Activated CD4-positive, alpha-beta T cell treated with anti-CD3 and anti-CD28 coated beads, Interleukin-2, amount 10 ng/mL, durations not matched to agents 7 days and 5 days (primary cell): Measurements from ENCODE around the gene ALPK3. TPM values are rescaled to one million over a fixed set of nuclear protein-coding genes. Genes with fewer than 3 reads are reported as not detected.

Experiments used
- CTCF ChIA-PET: fragments of 350-600 bp; sonication (Branson Sonifier 250); formaldehyde crosslinking; loops from one replicate; lab custom pipeline; 2021; ENCODE audit warnings: antibody characterized with exemption; lab: Charles Lee
- POLR2A ChIA-PET: fragments of 350-600 bp; sonication (Branson Sonifier 250); formaldehyde crosslinking; loops from one replicate; lab custom pipeline; 2021; ENCODE audit warnings: antibody characterized with exemption; lab: Charles Lee
- DNase-seq: peaks from one replicate; pipeline ENCODE4 v3.0.0-alpha.2; 2020
- H3K27ac Mint-ChIP-seq: one replicate; pipeline ENCODE4 v1.8.0; 2021; ENCODE audit warnings: mild to moderate bottlenecking, moderate library complexity, mixed read lengths
- H3K27me3 Mint-ChIP-seq: one replicate; pipeline ENCODE4 v1.8.0; 2021; ENCODE audit warnings: mixed read lengths
- H3K36me3 Mint-ChIP-seq: one replicate; pipeline ENCODE4 v1.8.0; 2021; ENCODE audit warnings: low read depth, mixed read lengths
- H3K4me1 Mint-ChIP-seq: one replicate; pipeline ENCODE4 v1.8.0; 2021; ENCODE audit warnings: mixed read lengths
- H3K4me3 Mint-ChIP-seq: one replicate; pipeline ENCODE4 v1.8.0; 2021; ENCODE audit warnings: mild to moderate bottlenecking, moderate library complexity, mixed read lengths
- H3K9me3 Mint-ChIP-seq: one replicate; pipeline ENCODE4 v1.8.0; 2021; ENCODE audit warnings: mixed read lengths
- total RNA-seq, 2 experiments: library from RNA; stranded (reverse); gene quantifications; one replicate each; pipeline ENCODE4 v1.2.3, GENCODE V29; 2021

The ALPK3 gene
- total RNA-seq, 2 experiments from 2014 or later: 0.15 to 0.27 TPM

DNA sequence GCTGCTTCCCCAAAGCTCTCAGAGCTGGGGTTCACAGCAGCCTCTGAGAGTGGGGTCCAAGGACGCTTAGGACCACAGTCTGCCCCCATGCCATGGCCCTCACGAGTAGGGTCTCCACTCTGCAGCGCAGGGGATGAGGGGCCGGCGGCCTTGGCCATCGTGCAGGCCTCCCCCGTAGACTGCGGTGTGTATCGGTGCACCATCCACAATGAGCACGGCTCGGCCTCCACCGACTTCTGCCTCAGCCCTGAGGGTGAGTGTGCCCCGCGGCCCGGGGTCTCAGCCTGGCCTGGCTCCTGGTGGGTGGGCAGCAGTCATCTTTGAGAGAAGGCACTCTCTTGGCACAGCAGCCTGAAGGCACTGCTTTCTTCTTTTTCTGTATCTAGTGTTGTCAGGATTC is 42.5 kb downstream of the ALPK3 start:
- no peaks in the 10 kb centered on the region for H3K4me1 Mint-ChIP-seq
- ChIA-PET CTCF (no interaction called here), POLR2A (no interaction called here)
- no peak overlapping the region for H3K4me3 Mint-ChIP-seq
- no peak for DNase-seq
- no peak overlapping the region for H3K27ac Mint-ChIP-seq
- no peaks in the 10 kb centered on the region for H3K36me3 Mint-ChIP-seq
- no peaks in the 10 kb centered on the region for H3K9me3 Mint-ChIP-seq
- H3K27me3 Mint-ChIP-seq: no peaks in the 10 kb centered on the region

DNA sequence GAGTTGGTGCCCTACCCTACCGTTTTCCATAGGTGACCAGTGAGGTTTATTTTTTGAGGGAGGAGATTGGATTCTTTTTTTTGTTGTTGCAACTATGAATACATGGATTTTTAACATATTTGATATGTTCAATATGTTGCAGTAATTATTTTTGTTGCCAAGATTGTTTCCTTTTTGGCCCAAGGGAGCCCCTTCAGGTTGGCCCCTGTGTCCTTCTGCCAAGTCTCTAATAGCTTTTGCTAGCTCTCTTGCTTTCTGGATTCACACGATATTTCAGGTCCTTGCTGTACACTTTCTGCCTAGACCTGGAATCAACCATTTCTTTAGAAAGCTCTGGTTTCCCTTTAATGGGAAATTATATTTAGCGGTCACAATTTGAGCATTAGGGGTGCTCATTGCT is 44.6 kb downstream of the ALPK3 start:
- H3K4me3 Mint-ChIP-seq: no peak overlapping the region
- CTCF ChIA-PET: no interaction called here
- H3K27ac Mint-ChIP-seq: no peak overlapping the region
- POLR2A ChIA-PET: no interaction called here
- H3K9me3 Mint-ChIP-seq: no peaks in the 10 kb centered on the region
- H3K36me3 Mint-ChIP-seq: no peaks in the 10 kb centered on the region
- H3K27me3 Mint-ChIP-seq: no peaks in the 10 kb centered on the region
- no peak for DNase-seq
- H3K4me1 Mint-ChIP-seq: no peaks in the 10 kb centered on the region

DNA sequence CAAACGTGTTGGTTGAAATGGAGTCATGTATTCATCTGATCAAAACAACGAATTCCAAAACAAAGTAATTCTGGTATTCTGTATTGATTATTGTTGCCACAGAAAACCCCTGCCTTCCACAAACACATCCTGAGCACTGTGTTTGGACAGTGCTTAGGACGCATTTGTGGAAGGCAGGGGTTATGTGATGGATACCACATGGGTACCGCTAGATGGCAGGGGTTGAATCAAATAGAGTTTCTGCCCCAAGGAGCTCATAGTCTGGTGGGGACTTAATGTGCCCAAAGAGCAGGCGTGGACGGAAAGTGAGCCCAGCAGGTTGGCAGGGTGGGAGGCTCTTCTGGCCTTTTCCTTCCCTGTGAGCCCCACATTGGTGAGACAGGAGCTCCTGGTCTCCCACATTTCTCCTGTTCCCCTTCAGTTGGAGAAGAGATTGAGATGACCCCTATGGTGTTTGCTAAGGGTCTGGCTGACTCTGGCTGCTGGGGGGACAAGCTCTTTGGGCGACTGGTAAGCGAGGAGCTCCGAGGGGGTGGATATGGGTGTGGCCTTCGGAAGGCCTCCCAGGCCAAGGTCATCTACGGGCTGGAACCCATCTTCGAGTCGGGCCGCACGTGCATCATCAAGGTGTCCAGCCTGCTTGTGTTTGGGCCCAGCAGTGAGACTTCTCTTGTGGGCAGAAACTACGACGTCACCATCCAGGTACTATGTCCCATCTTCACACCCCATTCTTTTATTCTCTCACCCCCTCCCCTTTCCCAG is 45.2 kb downstream of the ALPK3 start:
- no peaks in the 10 kb centered on the region for H3K4me1 Mint-ChIP-seq
- ChIA-PET POLR2A (no interaction called here), CTCF (no interaction called here)
- H3K27me3 Mint-ChIP-seq: no peaks in the 10 kb centered on the region
- DNase-seq: no peak
- H3K27ac Mint-ChIP-seq: no peak overlapping the region
- H3K9me3 Mint-ChIP-seq: no peaks in the 10 kb centered on the region
- H3K4me3 Mint-ChIP-seq: no peak overlapping the region
- no peaks in the 10 kb centered on the region for H3K36me3 Mint-ChIP-seq

DNA sequence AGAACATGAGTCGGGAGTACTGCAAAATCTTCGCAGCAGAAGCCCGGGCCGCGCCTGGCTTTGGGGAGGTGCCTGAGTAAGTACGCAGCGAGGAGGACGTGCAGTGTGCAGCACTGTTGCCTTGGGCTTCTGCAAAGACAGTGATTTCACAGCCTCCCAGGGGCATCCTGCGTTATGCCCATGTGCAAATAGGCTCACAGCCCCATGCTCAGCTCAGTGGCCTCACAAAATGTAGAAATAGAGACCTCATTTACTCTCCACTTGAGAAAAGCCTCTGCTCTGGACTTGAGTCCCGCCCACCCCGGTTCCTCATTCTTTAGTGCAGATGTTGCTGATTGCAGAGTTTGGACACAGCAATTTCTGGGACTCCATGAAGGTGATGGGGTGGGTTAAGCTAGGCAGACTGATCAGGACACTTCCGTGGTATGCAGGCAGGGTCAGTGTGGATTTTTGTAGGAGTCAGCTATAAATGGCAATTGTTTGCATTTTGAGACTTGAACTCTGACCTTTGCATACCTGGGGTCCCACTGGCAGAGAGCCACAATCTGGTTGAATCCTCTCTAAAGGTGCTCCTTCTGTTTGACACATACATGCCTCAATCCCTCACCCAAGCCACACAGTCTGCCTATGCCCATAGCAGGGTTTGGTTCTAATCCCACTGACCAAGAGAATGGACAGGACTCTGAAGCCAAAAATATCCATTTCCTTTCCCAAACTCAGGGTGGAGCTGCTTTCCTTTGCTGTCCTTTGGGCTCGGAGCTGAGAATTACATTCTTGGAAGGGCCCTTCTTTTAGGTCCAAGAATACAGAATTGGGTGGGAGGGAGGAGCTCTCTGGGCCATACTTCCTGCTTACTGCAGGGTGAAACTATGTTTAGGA is 46.6 kb downstream of the ALPK3 start:
- no peaks in the 10 kb centered on the region for H3K9me3 Mint-ChIP-seq
- no peaks in the 10 kb centered on the region for H3K36me3 Mint-ChIP-seq
- no peak overlapping the region for H3K27ac Mint-ChIP-seq
- ChIA-PET CTCF (interaction anchor here (1.5 kb wide), 1 partner anchor 48 kb away, joined by 3 read pairs; no protein-coding TSS in a partner anchor), POLR2A (no interaction called here)
- no peak for DNase-seq
- no peaks in the 10 kb centered on the region for H3K27me3 Mint-ChIP-seq
- no peaks in the 10 kb centered on the region for H3K4me1 Mint-ChIP-seq
- H3K4me3 Mint-ChIP-seq: no peak overlapping the region

DNA sequence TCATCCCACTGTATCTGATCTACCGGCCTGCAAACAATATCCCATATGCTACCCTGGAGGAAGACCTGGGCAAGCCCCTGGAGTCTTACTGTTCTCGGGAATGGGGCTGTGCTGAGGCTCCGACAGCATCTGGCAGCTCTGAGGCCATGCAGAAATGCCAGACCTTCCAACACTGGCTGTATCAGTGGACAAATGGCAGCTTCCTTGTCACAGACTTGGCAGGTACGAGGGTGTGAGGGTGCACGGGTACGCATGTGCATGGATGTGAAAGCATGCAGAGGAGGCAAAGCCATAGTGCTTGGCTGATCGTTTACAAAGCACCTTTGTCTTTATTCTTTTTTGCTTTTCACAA is 47.3 kb downstream of the ALPK3 start:
- Mint-ChIP-seq H3K36me3 (no peaks in the 10 kb centered on the region), H3K4me3 (no peak overlapping the region), H3K9me3 (no peaks in the 10 kb centered on the region), H3K4me1 (no peaks in the 10 kb centered on the region), H3K27ac (no peak overlapping the region), H3K27me3 (no peaks in the 10 kb centered on the region)
- ChIA-PET POLR2A (no interaction called here), CTCF (interaction anchor here (0.5 to 1.5 kb wide), 4 partner anchors 17 to 743 kb away, joined by 3 to 5 read pairs (median 4); no protein-coding TSS in a partner anchor)
- no peak for DNase-seq

DNA sequence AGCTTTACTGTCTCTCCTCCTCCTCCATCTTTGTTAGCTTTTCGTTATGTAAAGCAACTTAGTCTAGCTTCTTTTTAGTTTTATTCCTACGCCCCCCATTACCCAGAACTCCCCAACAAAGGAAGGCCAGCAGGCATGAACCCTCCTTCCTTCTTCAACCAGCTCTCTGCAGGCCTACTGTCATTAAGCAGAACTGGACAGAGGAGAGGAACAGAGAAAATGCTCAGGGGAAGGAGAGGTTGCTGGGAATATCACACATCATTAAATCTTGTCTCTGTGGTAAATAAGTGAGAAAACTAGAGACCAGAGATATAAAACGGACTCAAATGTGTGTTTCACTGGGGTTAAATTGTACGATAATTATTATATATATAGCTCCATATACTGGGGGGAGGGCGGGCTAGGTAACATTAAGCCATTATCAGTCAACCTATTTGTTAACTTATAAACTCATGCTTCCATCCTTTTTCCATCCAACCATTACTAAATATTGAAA is 48.0 kb downstream of the ALPK3 start:
- Mint-ChIP-seq H3K4me1 (no peaks in the 10 kb centered on the region), H3K36me3 (no peaks in the 10 kb centered on the region), H3K27ac (no peak overlapping the region), H3K27me3 (no peaks in the 10 kb centered on the region), H3K9me3 (no peaks in the 10 kb centered on the region), H3K4me3 (no peak overlapping the region)
- DNase-seq: no peak
- ChIA-PET POLR2A (no interaction called here), CTCF (interaction anchor here (0.5 to 1.9 kb wide), 6 partner anchors 11 to 744 kb away, joined by 3 to 7 read pairs (median 4); no protein-coding TSS in a partner anchor)

DNA sequence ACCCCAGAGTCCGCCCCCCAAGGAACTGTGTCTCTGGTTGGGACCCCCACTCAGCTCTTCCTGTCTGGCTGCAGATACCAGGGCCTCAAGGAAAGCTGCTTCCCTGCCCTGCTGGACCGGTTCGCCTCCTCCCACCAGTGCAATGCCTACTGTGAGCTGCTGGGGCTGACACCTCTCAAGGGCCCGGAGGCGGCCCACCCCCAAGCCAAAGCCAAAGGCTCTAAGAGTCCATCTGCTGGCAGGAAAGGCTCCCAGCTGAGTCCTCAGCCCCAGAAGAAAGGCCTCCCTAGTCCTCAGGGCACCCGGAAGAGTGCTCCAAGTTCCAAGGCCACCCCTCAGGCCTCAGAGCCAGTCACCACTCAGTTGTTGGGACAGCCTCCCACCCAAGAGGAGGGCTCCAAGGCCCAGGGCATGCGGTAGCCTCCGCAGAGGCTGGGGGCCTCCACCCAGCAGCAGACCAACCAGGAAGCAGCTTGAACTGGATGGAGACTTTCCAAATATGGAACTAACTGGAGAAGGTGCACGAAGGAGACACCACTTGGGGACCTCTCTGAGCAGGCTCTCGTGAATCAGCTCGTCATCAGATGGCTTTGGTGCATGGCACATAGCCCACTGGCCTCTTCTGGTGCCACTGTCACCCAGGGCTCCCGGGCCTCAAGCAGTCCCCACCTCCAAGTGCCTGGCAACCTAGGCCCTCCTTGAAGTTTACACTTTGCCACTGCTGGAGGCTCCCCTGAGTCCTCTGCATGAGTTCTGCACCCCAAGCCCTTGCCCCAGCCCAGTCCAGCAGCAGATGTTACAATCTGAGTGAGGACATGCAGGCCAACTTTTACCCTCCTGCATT is 51.1 kb downstream of the ALPK3 start:
- Mint-ChIP-seq H3K27ac (no peak overlapping the region), H3K9me3 (no peaks in the 10 kb centered on the region), H3K27me3 (no peaks in the 10 kb centered on the region), H3K36me3 (no peaks in the 10 kb centered on the region), H3K4me3 (no peak overlapping the region), H3K4me1 (no peaks in the 10 kb centered on the region)
- POLR2A ChIA-PET: no interaction called here
- CTCF ChIA-PET: interaction anchor here (0.6 to 1.0 kb wide), 3 partner anchors 10 to 298 kb away, joined by 3 read pairs; no protein-coding TSS in a partner anchor
- no peak for DNase-seq

DNA sequence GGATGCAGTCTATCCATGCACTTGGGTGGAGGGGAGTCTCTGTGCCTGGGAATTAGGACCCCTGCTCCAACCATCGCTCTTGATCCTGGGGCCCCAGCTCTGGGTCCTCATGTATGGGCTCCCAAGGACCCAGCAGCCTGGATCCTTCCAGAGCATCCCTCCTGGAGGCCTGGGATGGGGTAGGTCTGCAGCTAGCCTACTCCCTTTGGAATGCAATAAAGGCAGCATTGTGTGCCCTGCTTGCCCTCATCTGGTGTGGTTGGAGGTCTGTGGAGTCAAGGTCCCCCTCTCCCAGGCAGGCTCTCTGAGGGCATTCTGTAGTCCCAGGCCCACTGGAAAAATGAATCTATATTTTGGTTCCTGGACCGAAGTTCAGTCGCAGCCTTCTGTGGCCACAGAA is 52.4 kb downstream of the ALPK3 start:
- Mint-ChIP-seq H3K27me3 (peaks cover 2% of the 10 kb centered on the region), H3K27ac (no peak overlapping the region), H3K4me1 (no peaks in the 10 kb centered on the region), H3K4me3 (no peak overlapping the region), H3K36me3 (no peaks in the 10 kb centered on the region), H3K9me3 (no peaks in the 10 kb centered on the region)
- ChIA-PET POLR2A (no interaction called here), CTCF (interaction anchor here (1.0 to 1.8 kb wide), 5 partner anchors 9 to 299 kb away, joined by 3 to 6 read pairs (median 3); no protein-coding TSS in a partner anchor)
- no peak for DNase-seq

DNA sequence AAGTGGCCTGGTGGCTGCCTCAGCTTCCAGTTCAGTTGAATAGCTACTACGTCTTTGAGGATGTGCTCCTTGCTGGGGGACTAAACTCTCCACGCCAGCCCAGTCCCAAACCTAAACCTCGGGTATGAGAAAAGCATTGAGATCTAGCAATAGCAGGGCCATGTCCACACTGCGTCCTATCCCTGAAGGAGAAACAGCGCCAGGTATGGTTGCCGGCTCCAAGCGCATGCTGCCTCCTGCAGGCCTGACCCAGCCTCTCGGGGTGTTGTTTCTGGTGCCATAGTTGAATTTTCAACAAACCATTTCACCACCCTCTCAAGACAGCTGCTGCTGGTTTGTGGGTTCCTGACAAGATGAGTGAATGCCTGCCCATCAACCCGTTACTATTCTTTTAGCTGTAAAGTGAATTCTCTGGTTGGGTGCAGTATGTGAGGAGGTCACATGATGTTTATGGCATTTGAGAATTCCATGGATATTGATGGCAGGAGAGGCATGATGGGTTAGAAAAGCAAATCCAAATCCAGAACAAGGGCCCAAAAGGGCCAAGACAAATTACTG is 54.4 kb downstream of the ALPK3 start:
- Mint-ChIP-seq H3K27me3 (peaks cover 2% of the 10 kb centered on the region), H3K4me1 (no peaks in the 10 kb centered on the region), H3K9me3 (no peaks in the 10 kb centered on the region), H3K36me3 (no peaks in the 10 kb centered on the region), H3K4me3 (no peak overlapping the region), H3K27ac (no peak overlapping the region)
- POLR2A ChIA-PET: no interaction called here
- no peak for DNase-seq
- CTCF ChIA-PET: interaction anchor here (1.8 kb wide), 1 partner anchor 131 kb away, joined by 3 read pairs; no protein-coding TSS in a partner anchor

DNA sequence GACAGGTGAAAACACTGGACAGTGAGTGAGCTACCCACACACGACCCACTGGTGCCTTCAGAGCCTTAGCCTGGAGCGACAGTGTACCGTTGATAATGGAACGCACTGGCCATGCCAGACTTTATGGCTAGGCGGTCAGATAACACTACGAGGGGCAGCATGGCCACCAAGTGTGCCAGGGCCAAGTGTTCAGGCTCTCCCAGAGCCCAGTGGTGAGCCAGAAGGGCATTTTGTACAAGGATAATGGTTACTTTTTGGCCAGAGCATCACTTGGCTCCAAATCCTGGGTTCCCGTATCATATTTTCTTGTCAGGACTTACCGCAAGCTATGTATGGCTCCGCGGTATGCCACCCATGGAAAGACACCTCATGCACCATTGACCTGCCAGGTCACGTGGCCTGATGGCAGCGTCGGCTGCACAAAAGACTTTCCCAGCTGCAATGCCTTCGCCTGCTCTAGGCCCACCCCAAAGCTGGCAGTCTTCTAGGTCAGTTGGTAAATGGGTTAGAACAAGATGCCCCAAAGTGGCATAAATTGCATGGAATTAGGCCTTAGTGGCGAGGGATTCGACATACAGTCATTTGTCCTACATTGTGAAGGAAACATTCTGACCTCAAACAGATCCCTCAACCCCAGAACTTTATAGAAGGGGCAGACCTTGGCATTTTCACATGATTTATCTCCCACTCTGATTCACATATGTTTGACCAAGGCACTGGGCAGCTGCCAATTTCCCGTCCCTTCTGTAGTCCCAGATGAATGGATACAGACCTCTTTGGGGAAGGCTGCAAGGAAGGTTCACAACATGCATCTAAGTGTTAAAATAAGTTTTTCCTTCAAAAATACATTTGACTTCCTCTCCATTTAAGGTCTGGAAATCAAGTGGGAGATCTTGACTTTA is 55.1 kb downstream of the ALPK3 start:
- POLR2A ChIA-PET: no interaction called here
- no peaks in the 10 kb centered on the region for H3K36me3 Mint-ChIP-seq
- CTCF ChIA-PET: no interaction called here
- no peaks in the 10 kb centered on the region for H3K9me3 Mint-ChIP-seq
- peaks cover 3% of the 10 kb centered on the region for H3K4me1 Mint-ChIP-seq
- no peak for DNase-seq
- no peak overlapping the region for H3K4me3 Mint-ChIP-seq
- H3K27me3 Mint-ChIP-seq: peaks cover 2% of the 10 kb centered on the region
- H3K27ac Mint-ChIP-seq: no peak overlapping the region

DNA sequence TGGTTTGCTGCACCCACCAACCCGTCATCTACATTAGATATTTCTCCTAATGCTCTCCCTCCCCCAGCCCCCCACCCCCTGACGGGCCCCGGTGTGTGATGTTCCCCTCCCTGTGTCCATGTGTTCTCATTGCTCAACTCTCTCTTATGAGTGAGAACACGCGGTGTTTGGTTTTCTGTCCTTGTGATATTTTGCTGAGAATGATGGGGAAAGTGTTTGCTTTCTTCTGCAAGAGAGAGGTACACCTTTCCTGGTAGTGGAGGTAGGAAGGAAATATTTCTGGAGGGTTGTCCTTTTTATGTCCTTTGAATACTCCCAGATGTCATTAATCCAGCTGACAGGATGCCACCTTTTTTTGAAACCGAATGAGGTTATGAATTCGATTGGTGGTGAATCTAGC is 56.8 kb downstream of the ALPK3 start:
- Mint-ChIP-seq H3K4me1 (peaks cover 3% of the 10 kb centered on the region), H3K27me3 (peaks cover 2% of the 10 kb centered on the region), H3K9me3 (no peaks in the 10 kb centered on the region), H3K4me3 (no peak overlapping the region), H3K36me3 (no peaks in the 10 kb centered on the region), H3K27ac (no peak overlapping the region)
- DNase-seq: no peak
- ChIA-PET CTCF (interaction anchor here (0.6 to 1.1 kb wide), 3 partner anchors 31 to 745 kb away, joined by 3 to 5 read pairs (median 3); no protein-coding TSS in a partner anchor), POLR2A (no interaction called here)
